HEK293T (cell line): ENCODE results near the gene SEMA6B.
A peak's percentile ranks its signal among the peaks of the same experiment; 100 is the strongest.

Experiments used
- CTCF ChIA-PET: fragments of 350-600 bp; formaldehyde crosslinking; extraction: SDS; loops from one replicate; lab custom pipeline; 2021; ENCODE audit warnings: antibody characterized with exemption, inconsistent platforms; lab: Yijun Ruan, JAX
- POLR2A ChIA-PET: fragments of 350-600 bp; formaldehyde crosslinking; extraction: SDS; loops from one replicate; lab custom pipeline; 2020; ENCODE audit warnings: antibody characterized with exemption, inconsistent platforms; lab: Yijun Ruan, JAX
- DNase-seq: peaks from one replicate; pipeline ENCODE4 v3.0.0; 2012; ENCODE audit warnings: mixed read lengths; ENCODE audit errors: extremely low spot score
- ARNT ChIP-seq: fragments of 450-650 bp; IDR thresholded peaks from 2 replicates; pipeline ENCODE4 v1.6.1; 2017; ENCODE audit warnings: mild to moderate bottlenecking
- BHLHE40 ChIP-seq: fragments of 450-650 bp; IDR thresholded peaks from 2 replicates; pipeline ENCODE4 v1.6.1; 2016; ENCODE audit warnings: mild to moderate bottlenecking, moderate library complexity, borderline replicate concordance
- CTBP1 ChIP-seq: fragments of 450-650 bp; IDR thresholded peaks from 2 replicates; pipeline ENCODE4 v1.6.1; 2016; ENCODE audit warnings: borderline replicate concordance
- ELF4 ChIP-seq: fragments of 450-650 bp; IDR thresholded peaks from 2 replicates; pipeline ENCODE4 v1.6.1; 2017; ENCODE audit warnings: antibody characterized with exemption
- FOXA1 ChIP-seq: fragments of 450-650 bp; IDR thresholded peaks from 2 replicates; pipeline ENCODE4 v1.6.1; 2016; ENCODE audit warnings: mild to moderate bottlenecking
- FOXK2 ChIP-seq: fragments of 450-650 bp; IDR thresholded peaks from 2 replicates; pipeline ENCODE4 v1.6.1; 2016; ENCODE audit warnings: mild to moderate bottlenecking
- FOXM1 ChIP-seq: fragments of 450-650 bp; IDR thresholded peaks from 2 replicates; pipeline ENCODE4 v1.6.1; 2017; ENCODE audit warnings: mild to moderate bottlenecking, borderline replicate concordance
- HDGF ChIP-seq: fragments of 450-650 bp; IDR thresholded peaks from 2 replicates; pipeline ENCODE4 v1.6.1; 2017; ENCODE audit warnings: antibody characterized with exemption, borderline replicate concordance
- L3MBTL2 ChIP-seq: fragments of 450-650 bp; conservative IDR thresholded peaks from 2 replicates; pipeline ENCODE4 v1.6.1; 2016; ENCODE audit warnings: mild to moderate bottlenecking
- LEF1 ChIP-seq: fragments of 450-650 bp; IDR thresholded peaks from 2 replicates; pipeline ENCODE4 v1.6.1; 2017; ENCODE audit warnings: mild to moderate bottlenecking, borderline replicate concordance
- NFRKB ChIP-seq: fragments of 450-650 bp; IDR thresholded peaks from 2 replicates; pipeline ENCODE4 v1.6.1; 2016; ENCODE audit warnings: mild to moderate bottlenecking, moderate library complexity
- PKNOX1 ChIP-seq: fragments of 450-650 bp; IDR thresholded peaks from 2 replicates; pipeline ENCODE4 v1.6.1; 2016
- SP1 ChIP-seq: fragments of 450-650 bp; IDR thresholded peaks from 2 replicates; pipeline ENCODE4 v1.6.1; 2017
- SUZ12 ChIP-seq: fragments of 450-650 bp; IDR thresholded peaks from 2 replicates; pipeline ENCODE4 v1.6.1; 2016; ENCODE audit warnings: mild to moderate bottlenecking
- TARDBP ChIP-seq: fragments of 450-650 bp; IDR thresholded peaks from 2 replicates; pipeline ENCODE4 v1.6.1; 2016
- ZNF384 ChIP-seq: fragments of 450-650 bp; IDR thresholded peaks from 2 replicates; pipeline ENCODE4 v1.6.1; 2016

Gene SEMA6B

GRCh38 chr19:4578552-4579248 lies 19.2 kb upstream of the SEMA6B start:
- POLR2A ChIA-PET, result no interaction called here
- TF ChIP-seq ARNT (no peak), FOXK2 (no peak), FOXM1 (no peak), PKNOX1 (no peak), ZNF384 (no peak), CTBP1 (no peak), SP1 (no peak), LEF1 (no peak), ELF4 (no peak), BHLHE40 (no peak), L3MBTL2 (no peak), TARDBP (no peak), NFRKB (no peak), SUZ12 (no peak), FOXA1 (no peak), HDGF (no peak)
- CTCF ChIA-PET, result interaction anchor here (0.6 to 2.3 kb wide), 3 partner anchors 11 to 49 kb away, joined by 5 to 7 read pairs (median 6); no protein-coding TSS in a partner anchor
- DNase-seq, result no peak

GRCh38 chr19:4577020-4577782 lies 17.7 kb upstream of the SEMA6B start:
- peak; percentile 53 for DNase-seq
- TF ChIP-seq SUZ12 (no peak), ELF4 (no peak), FOXA1 (no peak), FOXM1 (no peak), FOXK2 (no peak), ARNT (no peak), NFRKB (no peak), CTBP1 (no peak), TARDBP (no peak), HDGF (no peak), ZNF384 (no peak; the same call in 1 of the 2 replicates), PKNOX1 (no peak), BHLHE40 (no peak), SP1 (no peak), LEF1 (no peak)
- POLR2A ChIA-PET, result interaction anchor here (1.0 to 1.2 kb wide), 2 partner anchors 30 to 100 kb away, joined by 3 to 4 read pairs; no protein-coding TSS in a partner anchor
- CTCF ChIA-PET, result interaction anchor here (0.5 to 1.9 kb wide), 7 partner anchors 30 to 437 kb away, joined by 3 to 9 read pairs (median 4); no protein-coding TSS in a partner anchor

GRCh38 chr19:4576016-4576933 lies 16.8 kb upstream of the SEMA6B start:
- no peak for TF ChIP-seq TARDBP
- no peak for TF ChIP-seq BHLHE40
- TF ChIP-seq FOXK2, result no peak
- no peak for TF ChIP-seq CTBP1
- no peak for TF ChIP-seq FOXM1
- no peak; the same call in 1 of the 2 replicates for TF ChIP-seq L3MBTL2
- no peak for TF ChIP-seq ELF4
- no peak for TF ChIP-seq LEF1
- no peak for TF ChIP-seq ZNF384
- TF ChIP-seq SUZ12, result no peak
- TF ChIP-seq NFRKB, result no peak
- no peak for TF ChIP-seq ARNT
- TF ChIP-seq SP1, result no peak
- TF ChIP-seq FOXA1, result no peak
- no peak for TF ChIP-seq HDGF
- TF ChIP-seq PKNOX1, result no peak
- POLR2A ChIA-PET, result interaction anchor here (1.0 to 1.2 kb wide), 2 partner anchors 60 to 101 kb away, joined by 3 to 4 read pairs; no protein-coding TSS in a partner anchor
- peak; percentile 75 for DNase-seq

GRCh38 chr19:4575267-4576015 lies 16.0 kb upstream of the SEMA6B start:
- CTCF ChIA-PET, result interaction anchor here (1.1 to 1.9 kb wide), 5 partner anchors 8 to 61 kb away, joined by 4 to 9 read pairs (median 5); no protein-coding TSS in a partner anchor
- POLR2A ChIA-PET, result interaction anchor here (1.0 to 1.2 kb wide), 2 partner anchors 61 to 102 kb away, joined by 3 to 4 read pairs; no protein-coding TSS in a partner anchor
- peak; percentile 22; the same call in 1 of the 2 replicates for TF ChIP-seq PKNOX1
- TF ChIP-seq ELF4, result no peak
- DNase-seq, result peak; percentile 44

More at GRCh38 chr19:4576016-4576933, 16.8 kb upstream of the SEMA6B start:
- CTCF ChIA-PET, result interaction anchor here (1.1 to 1.9 kb wide), 6 partner anchors 9 to 60 kb away, joined by 3 to 9 read pairs (median 4); no protein-coding TSS in a partner anchor
